HepG2 (cell line): ENCODE measurements around the gene TAF7. TPM values are rescaled to one million over a fixed set of nuclear protein-coding genes. Genes with fewer than 3 reads are reported as not detected.
A peak's percentile ranks its signal among the peaks of the same experiment; 100 is the strongest.

Experiments
- AGO2 ChIP-seq: fragments of 200-400 bp; formaldehyde crosslinking; optimal IDR thresholded peaks from 2 replicates; pipeline ENCODE3; 2017; ENCODE audit warnings: mild to moderate bottlenecking, low read depth, low read length, moderate library complexity
- ATAD3A ChIP-seq: sonication (generic); formaldehyde crosslinking; IDR thresholded peaks from 2 replicates; pipeline ENCODE4 v1.4.0; 2020; ENCODE audit warnings: missing genetic modification reagents
- CENPBD1 ChIP-seq: sonication (generic); formaldehyde crosslinking; IDR thresholded peaks from 2 replicates; pipeline ENCODE4 v1.8.0; 2022; ENCODE audit warnings: missing genetic modification reagents, low read depth, mild to moderate bottlenecking, borderline replicate concordance
- HNF1A ChIP-seq, 2 experiments: sonication (generic) in 1 of 2; formaldehyde crosslinking in 1 of 2; IDR thresholded peaks; 2 replicates each; pipeline versions ENCODE4 v1.4.0 to v1.6.1; 2016 to 2020; ENCODE audit warnings: borderline replicate concordance in 1 of 2, low read depth in 1 of 2, mild to moderate bottlenecking in 1 of 2, missing genetic modification reagents in 1 of 2
- KDM6A ChIP-seq: IDR thresholded peaks from 2 replicates; pipeline ENCODE4 v1.6.1; 2016; ENCODE audit warnings: low read depth
- KLF12 ChIP-seq: sonication (generic); formaldehyde crosslinking; IDR thresholded peaks from 2 replicates; pipeline ENCODE4 v1.4.0; 2020; ENCODE audit warnings: missing genetic modification reagents, borderline replicate concordance
- MAFG ChIP-seq: sonication (generic); formaldehyde crosslinking; IDR thresholded peaks from 2 replicates; pipeline ENCODE4 v1.5.1; 2020; ENCODE audit warnings: mild to moderate bottlenecking, missing genetic modification reagents
- NR2F6 ChIP-seq, 2 experiments: IDR thresholded peaks; 2 replicates each; pipeline ENCODE4 v1.6.1; 2016; ENCODE audit warnings: antibody characterized with exemption in 1 of 2, mild to moderate bottlenecking in 1 of 2
- SP1 ChIP-seq, 2 experiments: fragments of 450-650 bp in 1 of 2; sonication (generic) in 1 of 2; formaldehyde crosslinking in 1 of 2; IDR thresholded peaks; 2 replicates each; pipeline versions ENCODE4 v1.4.0 to v1.6.1; 2016 to 2020; ENCODE audit warnings: missing genetic modification reagents in 1 of 2
- ZNF33B ChIP-seq: sonication (generic); formaldehyde crosslinking; IDR thresholded peaks from 2 replicates; pipeline ENCODE4 v1.5.1; 2020; ENCODE audit warnings: mild to moderate bottlenecking, missing genetic modification reagents
- ZNF407 ChIP-seq: sonication (generic); formaldehyde crosslinking; IDR thresholded peaks from one replicate; pipeline ENCODE4 v1.5.1; 2020; ENCODE audit warnings: mild to moderate bottlenecking, missing genetic modification reagents; ENCODE audit errors: not compliant biosample characterization
- ZNF776 ChIP-seq: sonication (generic); formaldehyde crosslinking; IDR thresholded peaks from 2 replicates; pipeline ENCODE4 v1.4.0; 2020; ENCODE audit warnings: mild to moderate bottlenecking, missing genetic modification reagents
- polyA plus RNA-seq, 8 experiments: library from polyadenylated mRNA; depleted of rRNA in 3 of 8; stranded (reverse) in 7 of 8; unstranded in 1 of 8; fragments of >200 nt; fragmentation: Illumina TruSeq in 4 of 8; extraction: Trizol in 4 of 8; gene quantifications; 2 replicates each; pipeline versions ENCODE4 v1.2.1 to v1.2.3, GENCODE V29; 2011 to 2016; ENCODE audit warnings: low read depth in 4 of 8, missing spikeins in 1 of 8, mixed read lengths in 1 of 8; ENCODE audit not compliant: insufficient read depth in 1 of 8
- total RNA-seq, 5 experiments: library from RNA; depleted of rRNA; stranded (reverse); fragments of >200 nt; fragmentation: Illumina TruSeq; extraction: Trizol; gene quantifications; 2 replicates each; pipeline ENCODE4 v1.2.3, GENCODE V29; 2016; ENCODE audit warnings: low read depth in 1 of 5
- TF ChIP-seq, protein P1 (sequence below): sonication (generic); formaldehyde crosslinking; IDR thresholded peaks from 2 replicates; pipeline ENCODE4 v1.5.0; 2020; ENCODE audit warnings: missing genetic modification reagents

The TAF7 gene
- total and polyA plus RNA-seq, 2 of the 13 experiments (the other 11 are each of a cell fraction or from before 2014, with no cell fraction given), result 41.6 to 61.5 TPM

DNA sequence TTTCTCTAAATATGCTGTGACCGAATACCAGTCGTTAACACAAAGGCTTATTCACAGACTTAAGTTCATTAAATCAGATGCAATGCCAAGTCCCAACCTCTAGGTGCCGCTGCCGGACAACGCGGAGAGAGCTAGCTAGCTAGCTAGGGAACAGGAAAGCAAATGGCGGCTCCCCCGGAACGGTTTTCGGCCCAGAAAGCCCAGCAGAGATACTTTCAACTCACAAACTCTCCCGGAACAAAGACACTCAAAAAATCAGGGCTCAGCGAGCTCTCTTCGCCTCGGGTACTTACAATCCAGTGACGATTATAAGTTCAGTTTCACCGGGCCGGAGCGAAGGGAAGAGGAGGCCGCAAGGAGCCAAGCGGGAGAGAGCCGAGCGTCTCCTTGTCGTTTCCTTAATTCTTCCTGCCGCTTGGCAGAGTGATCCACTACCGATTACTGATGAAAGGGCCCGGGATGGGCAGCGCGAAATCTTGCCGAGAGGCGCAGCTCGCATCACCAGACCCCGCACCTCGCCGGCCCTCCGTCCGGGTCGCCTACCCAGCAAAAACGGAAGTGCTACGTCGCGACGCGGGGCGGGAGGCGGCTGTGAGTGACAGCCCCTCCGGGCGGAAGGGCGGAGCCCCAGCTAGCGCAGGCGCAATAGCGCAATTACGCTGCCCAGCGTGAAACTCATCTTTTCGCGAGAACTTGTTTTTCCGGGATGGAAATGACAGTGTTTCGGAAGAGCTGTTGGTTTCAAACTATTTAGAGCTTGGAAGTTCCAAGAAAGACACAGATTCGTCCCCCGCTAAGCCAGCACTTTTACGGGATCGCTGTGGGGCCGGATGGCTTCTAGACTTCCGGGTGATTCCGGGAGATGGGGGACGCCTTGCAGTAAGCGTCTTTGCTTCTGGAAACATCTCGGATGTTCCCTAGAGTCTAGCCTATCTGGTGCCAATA is at the start of gene TAF7 (continued):
- TF ChIP-seq CENPBD1 (CRISPR knock-in tag) (0 out of 2 replicates have a peak, but pooled peaks have one; percentile 44), ZNF33B (CRISPR knock-in tag) (no peak), KDM6A (no peak), MAFG (CRISPR knock-in tag) (no peak), ZNF407 (CRISPR knock-in tag) (peak; percentile 87), ZNF776 (CRISPR knock-in tag) (peak; percentile 68; the same call in 1 of the 2 replicates), HNF1A (IDR thresholded peaks at IDR 0.05; ENCODE audit: low read depth) (no peak), HNF1A (CRISPR knock-in tag; IDR thresholded peaks at IDR 0.05; ENCODE audit: borderline replicate concordance) (no peak), ATAD3A (no peak), NR2F6 (IDR thresholded peaks at IDR 0.05) (no peak), NR2F6 (CRISPR knock-in tag; IDR thresholded peaks at IDR 0.05) (0 out of 2 replicates have a peak, but pooled peaks have one; percentile 9), AGO2 (peak; percentile 28), SP1 (IDR thresholded peaks at IDR 0.05) (no peak), SP1 (CRISPR knock-in tag; IDR thresholded peaks at IDR 0.05) (peak; percentile 66; the same call in 1 of the 2 replicates), KLF12 (peak; percentile 67; the same call in 1 of the 2 replicates)
- TF ChIP-seq, protein P1, sequence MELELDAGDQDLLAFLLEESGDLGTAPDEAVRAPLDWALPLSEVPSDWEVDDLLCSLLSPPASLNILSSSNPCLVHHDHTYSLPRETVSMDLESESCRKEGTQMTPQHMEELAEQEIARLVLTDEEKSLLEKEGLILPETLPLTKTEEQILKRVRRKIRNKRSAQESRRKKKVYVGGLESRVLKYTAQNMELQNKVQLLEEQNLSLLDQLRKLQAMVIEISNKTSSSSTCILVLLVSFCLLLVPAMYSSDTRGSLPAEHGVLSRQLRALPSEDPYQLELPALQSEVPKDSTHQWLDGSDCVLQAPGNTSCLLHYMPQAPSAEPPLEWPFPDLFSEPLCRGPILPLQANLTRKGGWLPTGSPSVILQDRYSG (CRISPR knock-in tag), result no peak
